Measurements from ENCODE around the gene CTAGE8.
"Not testable (repeated sequence)": the region's sequence is repeated elsewhere in the genome, so short reads cannot be mapped to it uniquely, and the experiment has no call there.

CTAGE8 gene, protein sequence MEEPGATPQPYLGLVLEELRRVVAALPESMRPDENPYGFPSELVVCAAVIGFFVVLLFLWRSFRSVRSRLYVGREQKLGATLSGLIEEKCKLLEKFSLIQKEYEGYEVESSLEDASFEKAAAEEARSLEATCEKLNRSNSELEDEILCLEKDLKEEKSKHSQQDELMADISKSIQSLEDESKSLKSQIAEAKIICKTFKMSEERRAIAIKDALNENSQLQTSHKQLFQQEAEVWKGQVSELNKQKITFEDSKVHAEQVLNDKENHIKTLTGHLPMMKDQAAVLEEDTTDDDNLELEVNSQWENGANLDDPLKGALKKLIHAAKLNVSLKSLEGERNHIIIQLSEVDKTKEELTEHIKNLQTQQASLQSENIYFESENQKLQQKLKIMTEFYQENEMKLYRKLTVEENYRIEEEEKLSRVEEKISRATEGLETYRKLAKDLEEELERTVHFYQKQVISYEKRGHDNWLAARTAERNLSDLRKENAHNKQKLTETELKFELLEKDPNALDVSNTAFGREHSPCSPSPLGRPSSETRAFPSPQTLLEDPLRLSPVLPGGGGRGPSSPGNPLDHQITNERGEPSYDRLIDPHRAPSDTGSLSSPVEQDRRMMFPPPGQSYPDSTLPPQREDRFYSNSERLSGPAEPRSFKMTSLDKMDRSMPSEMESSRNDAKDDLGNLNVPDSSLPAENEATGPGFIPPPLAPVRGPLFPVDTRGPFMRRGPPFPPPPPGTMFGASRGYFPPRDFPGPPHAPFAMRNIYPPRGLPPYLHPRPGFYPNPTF

DNA sequence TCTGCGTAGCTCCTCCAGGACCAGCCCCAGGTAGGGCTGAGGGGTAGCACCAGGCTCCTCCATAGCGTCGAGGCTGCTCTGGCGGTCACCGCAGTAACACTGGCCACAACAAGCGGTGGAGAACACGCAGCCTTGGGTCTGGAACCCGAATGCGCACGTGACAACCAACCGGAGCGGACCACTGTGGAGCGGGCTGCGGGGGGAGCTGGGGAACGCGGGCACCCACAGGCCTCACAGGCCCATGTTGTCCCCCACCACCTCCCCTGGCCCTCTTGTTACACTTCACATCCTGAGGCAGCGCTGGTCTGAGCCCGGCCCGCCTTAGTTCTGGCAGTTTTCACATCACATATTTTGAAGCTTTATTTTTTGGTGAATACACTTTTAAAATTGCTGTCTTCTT, at the start of gene CTAGE8:
CTAGE8 (minus strand) TSS at position 101 of the 400 bp plus-strand sequence; CDS start at position 63, 38 bp downstream.
- not testable (repeated sequence) for DNase-seq

DNA sequence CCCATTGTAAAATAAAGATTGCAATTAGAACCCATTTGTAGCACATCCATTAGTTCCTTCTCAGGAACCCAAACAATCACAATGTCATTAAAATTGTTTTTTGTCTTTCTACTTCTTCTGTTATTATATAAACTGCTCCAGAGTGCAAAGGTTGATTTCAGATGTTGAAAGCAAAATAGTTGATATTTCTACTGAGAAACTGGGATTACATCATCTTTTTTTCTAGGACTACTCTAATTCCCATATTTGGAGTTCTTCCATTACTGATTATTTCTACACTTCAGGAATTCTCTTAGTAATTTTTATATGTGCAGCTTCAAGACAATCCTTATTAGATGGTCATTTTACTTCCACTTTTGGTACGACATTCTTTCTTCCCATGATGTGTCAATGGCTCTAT, 48.4 kb upstream of the CTAGE8 start:
- not testable (repeated sequence) for DNase-seq

DNA sequence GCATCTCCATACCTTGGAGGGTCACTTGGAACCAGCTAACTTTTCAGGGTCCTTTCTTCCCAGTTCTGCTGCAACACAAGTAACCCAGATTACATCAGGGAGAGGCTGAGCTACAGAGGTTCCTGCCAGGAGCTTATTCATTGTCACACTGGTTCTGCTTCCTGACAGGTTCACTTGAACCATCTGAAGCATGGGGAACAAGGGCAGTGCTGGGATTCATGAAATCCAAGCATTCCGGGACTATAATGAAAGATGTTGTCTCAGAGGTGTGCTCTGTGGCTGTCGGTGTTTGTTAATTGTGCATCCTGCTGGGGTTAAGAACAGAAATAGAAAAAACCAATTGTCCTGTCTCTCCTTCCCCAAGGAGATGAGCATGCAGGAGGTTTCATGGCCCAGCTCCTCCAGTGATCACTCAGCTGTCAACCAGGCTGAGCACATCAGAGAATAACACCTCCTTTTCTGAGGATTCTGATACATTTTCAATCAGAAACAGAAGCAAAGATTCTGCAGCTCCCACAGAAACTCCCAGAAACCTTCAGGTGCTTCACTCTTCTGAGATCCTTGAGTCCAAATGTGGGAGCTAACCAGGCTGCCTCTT, 42.9 kb upstream of the CTAGE8 start, which contains the start of gene OR2A1:
OR2A1 (plus strand) TSS at position 548 of the 598 bp plus-strand sequence. CDS start 5,706 bp downstream, outside the sequence.
- not testable (repeated sequence) for DNase-seq

DNA sequence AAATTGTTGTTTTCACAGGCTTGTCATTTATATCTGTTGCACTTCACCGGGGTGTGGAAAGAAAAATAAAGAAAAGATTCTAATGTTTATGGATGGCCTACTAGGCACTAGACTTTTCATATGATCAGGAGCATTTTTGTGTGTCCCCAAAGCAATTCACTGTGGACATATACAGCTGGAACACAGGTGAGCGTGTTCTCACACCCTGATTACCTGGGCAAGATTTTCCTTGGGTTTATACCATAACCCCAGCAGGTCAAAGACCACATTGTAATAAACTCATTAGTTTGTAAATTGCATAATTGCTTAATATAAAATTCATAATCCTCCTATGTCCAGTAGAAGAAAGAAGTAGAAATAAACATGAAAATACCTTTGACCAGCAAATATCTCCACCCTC, 42.1 kb upstream of the CTAGE8 start:
- not testable (repeated sequence) for DNase-seq

DNA sequence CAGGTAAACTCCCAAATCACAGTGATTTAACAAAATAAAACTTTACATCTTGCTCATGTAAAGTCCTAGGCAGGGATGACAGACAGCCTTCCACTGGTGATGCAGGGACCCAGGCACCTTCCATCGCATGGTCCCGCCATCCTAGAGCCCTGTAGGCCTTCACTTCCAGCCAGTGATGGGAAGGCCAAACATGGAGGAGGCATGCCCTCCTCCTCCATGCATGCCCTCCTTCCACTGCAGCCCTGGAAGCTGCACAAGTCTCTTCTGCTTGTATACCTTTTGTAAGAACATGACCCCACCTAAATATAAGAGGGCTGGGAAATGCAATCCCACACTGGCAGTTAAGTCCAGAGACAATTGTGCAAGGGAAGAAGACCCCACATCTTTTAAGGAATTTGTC, 40.6 kb upstream of the CTAGE8 start:
- not testable (repeated sequence) for DNase-seq

DNA sequence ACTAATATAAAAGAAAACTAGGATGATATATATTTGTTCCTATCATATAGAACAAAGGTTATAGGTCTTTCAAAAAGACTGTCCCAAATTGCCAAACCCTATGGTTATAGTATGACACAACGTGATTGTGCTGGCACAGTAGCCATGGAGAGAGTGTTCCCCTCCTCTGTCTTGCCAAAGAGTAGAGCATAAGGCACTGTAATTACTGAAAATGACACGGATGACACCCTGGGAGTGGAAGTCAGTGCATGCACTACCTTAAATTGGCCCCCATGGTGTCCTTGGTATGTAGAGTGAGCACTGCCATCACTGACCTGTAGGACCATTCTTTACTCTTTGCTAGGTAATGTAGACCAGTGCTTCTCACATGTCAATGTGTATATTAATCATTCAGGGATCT, 36.1 kb upstream of the CTAGE8 start:
- DNase-seq, result not testable (repeated sequence)

DNA sequence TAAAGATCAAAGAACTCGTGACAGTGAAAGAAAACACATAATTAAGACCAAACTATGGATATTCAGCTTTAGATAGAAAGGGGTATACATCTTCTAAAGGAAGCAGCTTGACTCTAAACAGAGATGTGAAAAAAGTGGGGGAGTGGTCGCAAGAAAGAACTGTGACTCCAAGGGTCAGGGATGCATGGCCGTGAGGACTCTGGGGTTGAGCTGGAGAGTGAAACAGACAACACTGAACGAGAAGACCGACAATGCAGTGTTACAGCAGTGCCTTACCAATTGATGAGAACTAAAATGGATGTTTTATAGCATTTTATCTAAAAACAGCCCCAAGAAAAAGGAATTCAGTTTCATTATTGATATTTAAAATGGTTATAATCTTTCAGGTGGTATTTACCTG, 34.5 kb upstream of the CTAGE8 start:
- not testable (repeated sequence) for DNase-seq

DNA sequence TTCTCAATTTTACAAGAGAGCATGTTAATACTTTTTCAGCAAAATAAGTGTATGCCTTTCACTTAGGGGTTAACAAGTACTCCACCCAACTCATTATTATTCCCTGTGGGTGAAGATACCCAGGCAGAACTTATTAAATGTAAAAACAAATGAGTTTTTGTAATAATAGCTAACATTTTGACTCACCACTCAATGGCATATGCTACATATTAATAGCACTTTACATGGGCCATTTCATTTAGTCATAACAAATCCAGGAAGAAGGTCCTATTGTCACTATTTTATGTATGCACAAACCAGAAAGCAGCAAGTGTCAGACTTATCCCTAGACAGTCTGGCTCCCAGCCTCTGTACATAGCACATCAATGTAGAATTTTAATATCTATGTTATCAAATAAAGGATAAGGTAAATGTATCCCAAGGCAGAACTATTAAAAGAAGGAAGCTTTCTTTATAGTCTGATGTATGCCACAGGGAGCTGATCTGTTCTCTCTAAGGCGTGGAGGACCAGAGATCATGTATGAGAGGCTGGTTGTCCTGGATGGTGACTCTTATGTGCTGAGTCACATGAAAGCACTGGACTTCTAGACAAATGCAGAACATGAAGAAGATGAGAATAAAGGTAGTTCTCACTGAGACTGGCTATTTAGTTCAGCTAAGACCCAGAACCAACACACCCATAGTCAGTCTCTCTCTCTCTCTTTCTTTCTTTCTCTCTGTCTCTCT, 33.7 kb upstream of the CTAGE8 start:
- not testable (repeated sequence) for DNase-seq

DNA sequence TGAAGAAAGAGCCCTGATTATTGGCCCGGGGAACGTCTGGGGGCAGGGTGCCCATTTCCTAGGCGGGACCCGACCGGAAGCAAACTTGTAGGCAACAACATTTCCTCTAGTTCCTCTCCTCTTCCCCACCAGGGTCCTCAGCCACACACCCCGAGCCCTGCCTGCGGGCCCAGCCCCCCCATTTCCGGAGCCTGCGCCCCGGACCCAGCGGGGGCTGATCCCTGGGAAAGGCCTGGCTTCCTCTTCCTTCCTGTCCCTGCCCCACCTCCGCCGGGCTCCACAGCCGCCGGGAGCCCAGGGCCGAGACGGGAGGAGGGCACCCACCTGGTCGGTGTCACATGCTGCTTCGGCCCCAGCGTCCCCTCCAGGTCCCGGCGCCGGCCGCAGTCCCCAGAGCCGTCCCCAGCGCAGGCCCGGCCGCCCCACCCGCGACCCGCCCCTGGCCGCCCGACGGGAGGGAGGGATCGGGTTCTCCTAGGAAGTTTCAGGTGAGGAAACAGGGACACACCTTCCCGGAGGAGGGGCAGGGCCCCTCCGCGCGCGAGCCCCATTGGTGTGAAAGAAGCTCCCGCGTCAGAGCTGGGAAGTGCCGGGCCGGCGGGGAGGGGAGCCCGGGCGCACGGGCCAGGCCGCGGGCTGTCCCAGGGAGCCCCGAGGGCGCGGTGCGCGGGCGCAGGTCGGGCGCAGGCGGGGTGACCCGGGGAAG, 24.9 kb upstream of the CTAGE8 start:
- peak; percentile 5 for DNase-seq

DNA sequence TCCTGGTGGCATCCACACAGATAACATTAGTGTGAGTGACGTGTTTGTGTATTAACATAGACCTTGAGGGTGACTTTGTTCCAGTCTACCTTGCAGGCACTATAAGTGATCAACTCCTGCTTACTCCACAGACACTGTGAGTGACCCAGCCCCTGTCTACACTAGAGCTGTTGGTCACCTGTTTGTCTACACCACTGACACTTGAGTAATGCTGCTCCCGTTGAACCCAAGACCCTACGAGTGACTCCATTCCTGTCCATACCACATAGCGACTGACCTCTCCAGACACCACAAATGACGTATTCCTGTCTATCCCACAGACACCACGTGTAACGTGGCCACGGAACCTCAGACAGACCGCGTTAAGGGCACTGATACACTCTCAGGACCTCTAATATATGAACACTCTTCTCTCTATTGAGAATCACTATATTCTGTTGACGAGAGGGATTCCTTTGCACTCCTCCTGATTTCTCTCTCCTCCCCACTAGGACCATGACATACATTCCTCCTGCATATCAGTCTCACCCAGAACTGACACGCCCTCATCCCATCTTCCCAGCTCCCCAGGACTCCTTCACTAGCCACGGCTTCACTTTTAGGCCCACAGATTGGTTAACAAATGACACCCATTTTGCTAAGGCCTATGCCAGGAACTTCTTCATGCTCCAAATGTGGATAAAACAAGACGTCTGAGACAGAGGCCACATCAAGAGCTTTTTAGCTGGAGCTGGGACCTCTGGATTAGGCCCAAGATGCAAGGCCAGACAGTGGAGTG, 23.5 kb upstream of the CTAGE8 start:
- peak; percentile 7 for DNase-seq

DNA sequence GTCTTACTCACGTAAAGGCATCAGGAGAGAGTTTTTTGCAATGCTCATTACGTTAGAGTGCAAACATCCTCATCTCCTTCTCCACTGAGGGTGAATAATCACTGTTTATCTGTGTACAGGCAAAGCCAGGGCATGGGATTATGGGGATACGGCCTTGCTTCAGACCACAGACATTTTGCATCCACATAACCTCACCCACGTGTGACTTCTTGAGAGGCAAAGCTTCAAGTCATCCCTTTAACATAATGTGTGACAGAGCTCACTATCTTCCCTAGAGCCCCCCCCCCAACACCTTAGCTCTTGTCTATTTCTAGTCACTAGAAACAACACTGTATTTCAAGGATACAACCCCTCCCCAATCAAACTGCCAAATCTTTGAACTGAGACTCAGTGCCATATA, 22.5 kb upstream of the CTAGE8 start:
- not testable (repeated sequence) for DNase-seq

DNA sequence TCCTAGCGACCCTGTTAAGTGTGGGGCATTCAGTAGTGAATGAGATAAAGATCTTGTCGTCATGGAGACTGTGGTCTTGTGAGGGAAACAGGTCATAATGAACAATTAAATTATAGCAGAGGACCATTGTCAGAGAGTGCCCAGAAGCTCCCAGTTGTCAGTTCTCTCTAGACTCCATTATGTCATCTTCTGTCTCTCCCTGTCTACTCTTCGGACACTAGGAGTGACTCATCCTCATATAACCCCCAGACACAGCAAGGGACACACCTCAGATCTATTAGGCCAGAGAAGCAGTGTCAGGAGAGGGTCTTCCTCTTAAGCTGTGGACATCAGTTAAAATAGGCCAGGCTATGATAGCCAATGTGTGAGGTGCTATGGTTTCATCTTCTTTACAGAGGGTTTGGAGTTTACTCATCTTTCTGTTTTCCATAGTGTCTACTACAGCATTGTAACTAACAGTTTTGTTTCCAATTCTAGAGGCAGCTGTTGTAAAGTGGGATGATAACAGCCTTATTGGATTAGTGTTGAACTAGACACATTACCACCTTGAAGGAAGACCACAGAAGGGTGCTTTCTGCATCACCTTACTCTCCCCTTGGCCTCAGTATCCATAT, 18.2 kb upstream of the CTAGE8 start:
- not testable (repeated sequence) for DNase-seq

DNA sequence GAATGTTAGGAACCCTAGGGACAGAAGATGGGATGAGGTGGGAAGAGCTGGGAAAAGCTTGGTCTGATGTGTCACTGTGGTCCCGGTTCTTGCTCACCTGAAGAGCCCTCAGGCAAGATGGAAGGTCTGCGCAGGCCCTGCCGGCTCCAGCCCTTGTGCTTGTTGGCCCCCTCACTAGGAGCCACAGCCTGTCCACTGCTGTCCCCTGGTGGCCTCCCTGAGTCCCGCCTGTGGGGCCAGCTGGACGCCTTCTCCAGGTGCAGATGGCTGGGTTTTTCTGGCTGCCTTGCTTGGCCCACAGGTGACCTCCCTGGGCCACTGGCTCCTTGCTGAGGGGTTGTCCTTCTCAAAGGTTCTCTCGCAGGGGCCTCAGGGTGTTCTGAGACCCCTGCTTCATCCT, 14.6 kb upstream of the CTAGE8 start:
- not testable (repeated sequence) for DNase-seq

DNA sequence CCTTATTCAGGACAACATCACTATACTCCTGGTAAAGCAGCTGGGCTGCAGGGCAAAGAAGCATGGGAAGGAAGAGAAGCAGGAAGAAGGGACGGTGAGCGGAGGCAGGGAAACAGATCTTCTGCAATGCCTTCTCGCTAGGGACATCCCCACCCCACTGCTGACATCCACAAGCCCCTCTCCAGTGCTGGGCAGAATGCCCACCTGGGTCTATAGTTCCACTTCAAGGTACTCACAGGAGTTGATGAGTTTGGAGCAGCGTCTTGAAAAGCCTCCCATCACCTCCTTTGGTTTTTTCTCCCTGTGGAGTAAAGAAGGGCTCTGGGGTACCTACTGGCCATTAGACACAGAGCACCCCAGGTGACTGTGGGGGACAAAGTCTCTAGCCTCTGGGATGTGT, 13.4 kb upstream of the CTAGE8 start:
- DNase-seq, result not testable (repeated sequence)

DNA sequence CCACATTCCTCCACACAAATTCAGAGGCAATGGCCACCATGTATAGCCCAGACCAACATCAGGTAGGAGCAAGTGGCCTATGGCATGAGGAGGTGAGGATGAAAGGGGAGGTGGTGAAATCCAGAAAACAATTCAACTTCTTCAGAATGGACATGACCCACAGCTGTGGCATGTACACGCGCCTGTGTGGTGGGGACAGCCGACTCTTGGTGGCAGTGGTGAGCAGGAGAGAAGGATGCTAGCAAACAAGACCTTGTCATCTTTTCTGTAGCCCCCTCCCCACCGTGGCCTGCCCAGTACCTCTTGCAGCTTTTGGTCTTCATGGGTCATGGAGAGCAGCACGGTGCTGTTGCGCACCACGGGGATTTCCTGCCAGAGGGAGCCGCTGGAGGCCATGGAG, 12.9 kb upstream of the CTAGE8 start:
- not testable (repeated sequence) for DNase-seq

DNA sequence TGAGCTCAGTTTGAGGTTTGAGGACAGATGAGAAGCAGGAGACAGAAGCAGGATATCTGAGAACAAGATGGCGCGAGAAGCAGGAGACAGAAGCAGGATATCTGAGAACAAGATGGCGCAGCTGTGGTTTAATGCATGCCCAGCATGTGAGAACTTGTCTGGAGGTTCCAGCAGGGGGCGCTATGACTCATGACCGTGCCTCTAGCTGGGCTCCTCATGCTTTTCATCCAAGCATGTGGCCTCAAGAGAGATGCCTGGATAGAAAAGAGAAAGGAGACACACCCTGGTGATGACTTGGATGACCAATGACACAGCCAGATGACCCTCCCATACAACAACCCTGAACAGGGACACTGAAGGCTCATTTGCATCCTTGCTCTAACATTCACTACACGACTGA, 10.9 kb upstream of the CTAGE8 start:
- DNase-seq, result not testable (repeated sequence)

DNA sequence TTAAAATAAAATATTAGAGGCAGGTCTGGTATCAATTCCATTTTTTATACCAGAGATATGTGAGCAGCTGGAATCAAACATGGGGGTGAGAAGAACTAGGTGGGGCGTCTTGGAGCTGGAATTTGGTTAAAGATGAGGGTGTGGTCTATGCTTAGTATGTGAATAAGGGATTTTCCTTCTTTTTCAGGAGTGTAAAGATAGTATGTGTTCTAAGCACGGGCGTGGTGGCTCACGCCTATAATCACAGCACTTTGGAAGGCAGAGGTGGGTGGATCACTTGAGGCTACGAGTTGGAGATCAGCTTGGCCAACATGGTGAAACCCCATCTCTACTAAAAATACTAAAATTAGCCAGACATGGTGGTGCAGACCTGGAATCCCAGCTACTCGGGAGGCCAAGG, 6.2 kb upstream of the CTAGE8 start:
- not testable (repeated sequence) for DNase-seq

DNA sequence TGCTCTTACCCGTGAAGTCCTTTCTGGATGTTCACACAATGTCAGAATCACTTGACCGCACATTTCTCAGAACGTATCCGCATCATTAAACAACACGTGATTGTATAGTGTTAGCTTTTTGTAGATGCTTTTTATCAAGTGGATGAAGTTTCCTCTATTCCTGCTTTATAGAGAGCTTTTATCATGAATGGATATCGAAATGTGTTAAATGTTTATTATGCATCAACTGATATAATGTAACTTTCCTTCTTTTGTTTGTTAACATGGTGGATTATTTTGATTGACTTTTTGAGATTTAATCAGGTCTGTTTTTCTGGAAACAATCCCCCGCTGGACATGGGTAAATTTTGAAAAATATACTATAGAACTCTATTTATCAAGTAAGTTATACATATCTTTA, 4.4 kb downstream of the CTAGE8 start, which contains the start of gene OR2A7:
OR2A7 (minus strand) TSS at position 101 of the 400 bp plus-strand sequence. CDS start 5,164 bp downstream, outside the sequence.
- DNase-seq, result not testable (repeated sequence)

DNA sequence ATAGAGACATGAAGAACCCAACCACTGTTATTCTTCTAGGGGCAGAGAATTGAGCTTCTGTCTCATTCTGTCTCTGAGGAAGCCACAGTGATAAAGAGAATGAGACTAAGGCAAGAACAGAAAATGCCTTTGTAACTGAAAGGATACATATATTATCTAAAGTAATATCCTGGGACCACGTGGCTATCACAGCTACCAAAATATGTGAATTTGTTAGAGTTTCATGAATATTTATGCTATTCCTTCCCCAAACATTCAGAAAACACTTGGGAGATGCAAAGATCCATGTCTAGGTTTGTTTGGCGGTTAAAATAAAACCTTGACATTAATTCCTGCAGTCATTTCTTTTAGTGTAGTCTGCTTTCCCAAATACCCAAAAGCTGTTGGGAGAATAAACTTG, 7.0 kb downstream of the CTAGE8 start:
- DNase-seq, result not testable (repeated sequence)

DNA sequence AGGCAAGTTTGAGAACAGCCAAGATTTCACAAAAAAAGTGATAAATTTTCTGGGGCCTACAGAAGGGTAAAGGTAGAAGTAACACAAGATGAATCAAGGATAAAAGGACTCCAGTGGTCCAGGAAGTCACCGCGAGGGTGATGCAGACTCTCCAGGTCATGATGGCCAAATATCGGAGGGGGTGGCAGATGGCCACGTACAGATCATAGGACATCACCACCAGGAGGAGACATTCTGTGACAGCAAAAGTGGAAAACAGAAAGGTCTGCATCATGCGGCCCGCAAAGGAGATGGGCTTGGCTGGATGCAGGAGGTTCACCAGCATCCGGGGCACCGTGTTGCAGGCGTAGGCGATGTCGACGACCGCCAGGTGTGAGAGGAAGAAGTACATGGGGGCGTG, 10.0 kb downstream of the CTAGE8 start:
- not testable (repeated sequence) for DNase-seq
